Esophagus muscularis mucosa (tissue), 4 donors: ENCODE measurements around the gene PTPRT. TPM values are rescaled to one million over a fixed set of nuclear protein-coding genes. Genes with fewer than 3 reads are reported as not detected.
"Not testable (repeated sequence)": the region's sequence is repeated elsewhere in the genome, so short reads cannot be mapped to it uniquely, and the experiment has no call there.

Source experiments
- DNase-seq: peaks from one replicate; pipeline ENCODE4 v3.0.0-alpha.2; 2017; ENCODE audit errors: extremely low spot score
- H3K27ac ChIP-seq, 4 donors: fragments of 200-600 bp; sonication (generic); replicated peaks in 1 of 4; 1 replicate in 3 of 4; 2 replicates in 1 of 4; pipeline ENCODE4 v1.5.1; 2016 to 2019; ENCODE audit warnings: mild to moderate bottlenecking in 1 of 4
- H3K27me3 ChIP-seq, 4 donors: fragments of 200-600 bp; sonication (generic); one replicate each; pipeline versions ENCODE4 v1.5.1 to v1.6.0; 2016 to 2019
- H3K36me3 ChIP-seq, 4 donors: fragments of 200-600 bp; sonication (generic); one replicate each; pipeline ENCODE4 v1.5.1; 2016 to 2019
- H3K4me1 ChIP-seq, 4 donors: fragments of 200-600 bp; sonication (generic); one replicate each; pipeline ENCODE4 v1.5.1; 2016 to 2019
- H3K4me3 ChIP-seq, 4 donors: fragments of 200-600 bp; sonication (generic); 1 replicate in 2 of 4; 2 replicates in 2 of 4; pipeline ENCODE4 v1.5.1; 2016 to 2019; ENCODE audit warnings: mild to moderate bottlenecking in 4 of 4, moderate library complexity in 1 of 4
- H3K9me3 ChIP-seq, 4 donors: fragments of 200-600 bp; sonication (generic); 1 replicate in 3 of 4; 2 replicates in 1 of 4; pipeline ENCODE4 v1.5.1; 2016 to 2019
- CTCF ChIP-seq, 3 experiments: fragments of 200-600 bp in 2 of 3; fragments of 450-650 bp in 1 of 3; sonication (generic) in 2 of 3; IDR thresholded peaks; one replicate each; pipeline ENCODE4 v1.5.1; 2017 to 2019; ENCODE audit warnings: antibody characterized with exemption in 3 of 3, mild to moderate bottlenecking in 2 of 3, moderate library complexity in 1 of 3
- EP300 ChIP-seq: sonication (generic); formaldehyde crosslinking; IDR thresholded peaks from one replicate; pipeline ENCODE4 v1.6.1; 2017; ENCODE audit warnings: antibody characterized with exemption
- POLR2A ChIP-seq: fragments of 450-650 bp; IDR thresholded peaks from one replicate; pipeline ENCODE4 v1.6.1; 2017; ENCODE audit warnings: antibody characterized with exemption, moderate library complexity, mild to moderate bottlenecking, low read depth
- POLR2AphosphoS5 ChIP-seq, 2 donors: sonication (generic); formaldehyde crosslinking; IDR thresholded peaks; one replicate each; pipeline ENCODE4 v1.6.1; 2017; ENCODE audit warnings: antibody characterized with exemption in 2 of 2
- WGBS: methylation state at CpG from one replicate; pipeline ENCODE4 v1.1.5; 2018; 5-methylcytosine and 5-hydroxymethylcytosine counted together
- intact Hi-C: fragments of 100-400 bp; cut with DNase I; formaldehyde crosslinking; loops from one replicate; pipeline ENCODE4 v1.15.1; 2023
- total RNA-seq, 4 donors: library from RNA; depleted of rRNA; stranded (reverse); fragments of >200 nt; gene quantifications; one replicate each; pipeline versions ENCODE4 v1.1.0 to v1.2.1, GENCODE V29; 2016

Gene PTPRT
- total RNA-seq, 4 donors from 2014 or later = 0.06 to 0.39 TPM; not detected in 2

- H3K9me3 ChIP-seq = no peaks in the 10 kb centered on the region
- no peak for TF ChIP-seq POLR2A
- no peak for TF ChIP-seq CTCF (IDR thresholded peaks at IDR 0.05)
- no peak for TF ChIP-seq POLR2AphosphoS5 (IDR thresholded peaks at IDR 0.05)
- no peak for TF ChIP-seq EP300
- no peak overlapping the region for H3K27ac ChIP-seq
- WGBS = 69% methylated on average over 4 of the region's 4 CpGs
- H3K4me3 ChIP-seq = no peak overlapping the region
- H3K27me3 ChIP-seq = peaks cover 0 to 5% (median 0%) of the 10 kb centered on the region in 4 donors
- intact Hi-C loops = no loop called here
- no peak for DNase-seq
- no peaks in the 10 kb centered on the region for H3K36me3 ChIP-seq
- no peaks in the 10 kb centered on the region for H3K4me1 ChIP-seq
Observed at GRCh38 chr20:42252116-42252515, 937.6 kb downstream of the PTPRT start.

DNA sequence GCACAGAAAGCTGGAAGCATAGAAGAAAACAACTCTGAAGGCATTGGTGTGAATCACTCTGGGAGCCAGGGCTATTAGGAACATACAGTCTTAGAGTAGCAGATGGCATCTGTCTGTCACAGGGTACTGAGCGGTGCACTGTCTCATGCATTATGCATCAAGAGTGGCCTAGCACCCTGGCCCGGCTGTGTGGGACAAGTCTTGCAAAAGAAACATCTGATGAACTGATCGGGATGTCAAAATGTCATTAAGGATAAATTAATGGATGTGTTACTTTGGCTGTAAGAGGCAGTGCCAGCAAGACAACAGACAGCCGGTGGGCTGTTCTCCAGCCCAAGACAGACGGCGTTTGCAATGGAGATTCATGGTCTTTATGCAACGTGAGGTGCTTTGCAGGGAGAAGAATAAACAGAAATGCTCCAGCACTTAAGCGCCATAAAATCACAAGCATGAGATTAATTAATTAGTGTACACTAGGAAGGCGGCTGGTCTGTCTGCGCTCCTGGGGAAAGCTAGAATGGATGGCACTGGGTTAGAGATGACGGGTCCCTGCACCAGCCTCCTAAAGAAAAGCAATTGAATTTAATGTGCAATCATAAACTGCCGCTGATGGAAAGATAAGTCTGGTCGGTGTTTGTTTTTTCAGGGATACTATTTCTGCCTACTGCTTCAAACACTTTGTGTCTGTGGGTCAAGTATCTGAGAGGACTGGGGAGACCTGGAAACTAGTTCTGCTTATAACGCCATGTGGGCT is 970.9 kb downstream of the PTPRT start:
- DNase-seq = no peak
- no peak for TF ChIP-seq POLR2AphosphoS5 (IDR thresholded peaks at IDR 0.05)
- no peak for TF ChIP-seq POLR2A
- TF ChIP-seq EP300 = no peak
- no peak for TF ChIP-seq CTCF (IDR thresholded peaks at IDR 0.05)
- Histone ChIP-seq H3K27ac (no peak overlapping the region), H3K36me3 (no peaks in the 10 kb centered on the region), H3K4me3 (no peak overlapping the region), H3K4me1 (no peaks in the 10 kb centered on the region), H3K9me3 (no peaks in the 10 kb centered on the region), H3K27me3 (peaks cover 0 to 9% (median 0%) of the 10 kb centered on the region in 4 donors)
- intact Hi-C loops = no loop called here
- WGBS = 53% methylated on average over 14 of the region's 14 CpGs

DNA sequence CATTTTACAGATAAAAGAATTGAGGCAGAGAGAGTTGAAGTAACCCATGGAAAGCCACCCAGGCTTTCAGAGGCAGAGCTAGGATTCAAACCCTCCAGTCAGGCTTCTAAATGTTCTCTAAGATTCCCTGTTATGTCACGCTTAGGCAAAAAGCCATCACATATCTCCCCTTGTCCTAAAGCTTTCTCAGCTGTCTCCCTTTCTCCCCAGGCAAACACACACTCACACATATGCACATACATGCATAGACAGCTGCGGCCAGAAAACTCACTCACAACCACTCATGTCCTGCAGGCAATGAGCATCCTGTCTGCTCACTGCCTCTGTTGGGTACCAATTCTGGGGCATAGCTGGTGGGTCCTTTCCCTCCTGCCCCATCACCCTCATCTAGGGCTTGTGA is 975.6 kb downstream of the PTPRT start:
- no peak overlapping the region for H3K4me3 ChIP-seq
- H3K27me3 ChIP-seq = peaks cover 0 to 8% (median 0%) of the 10 kb centered on the region in 4 donors
- H3K36me3 ChIP-seq = no peaks in the 10 kb centered on the region
- intact Hi-C loops = no loop called here
- no peak overlapping the region for H3K27ac ChIP-seq
- no peaks in the 10 kb centered on the region for H3K9me3 ChIP-seq
- H3K4me1 ChIP-seq = no peaks in the 10 kb centered on the region
- 71% methylated on average over 2 of the region's 2 CpGs for WGBS
- TF ChIP-seq EP300 (no peak), POLR2AphosphoS5 (IDR thresholded peaks at IDR 0.05) (no peak), POLR2A (no peak), CTCF (IDR thresholded peaks at IDR 0.05) (no peak)
- DNase-seq = no peak

DNA sequence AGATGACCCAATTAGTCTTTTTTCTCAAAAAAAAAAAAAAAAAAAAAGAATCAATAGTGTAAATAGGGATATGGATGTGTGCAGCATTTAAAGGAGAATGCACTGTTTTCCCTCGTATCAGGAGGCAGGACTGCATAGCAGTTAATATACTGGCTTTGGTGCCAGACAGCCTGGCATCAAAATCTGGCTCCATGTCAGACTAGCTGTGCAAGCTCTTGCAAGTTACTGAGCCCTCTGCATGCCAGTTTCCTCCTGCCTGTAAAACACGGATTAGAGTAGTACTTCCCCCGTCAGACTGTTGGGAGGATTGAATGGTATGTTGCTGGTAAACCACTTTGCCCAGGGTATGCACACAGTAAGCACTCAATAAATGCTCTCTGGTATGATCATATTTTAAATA is 977.3 kb downstream of the PTPRT start:
- Histone ChIP-seq H3K27ac (no peak overlapping the region), H3K4me3 (no peak overlapping the region), H3K27me3 (no peaks in the 10 kb centered on the region), H3K36me3 (no peaks in the 10 kb centered on the region), H3K9me3 (no peaks in the 10 kb centered on the region), H3K4me1 (no peaks in the 10 kb centered on the region)
- DNase-seq = no peak
- TF ChIP-seq CTCF (IDR thresholded peaks at IDR 0.05) (no peak), EP300 (no peak)
- 75% methylated on average over 3 of the region's 3 CpGs for WGBS
- intact Hi-C loops = no loop called here

DNA sequence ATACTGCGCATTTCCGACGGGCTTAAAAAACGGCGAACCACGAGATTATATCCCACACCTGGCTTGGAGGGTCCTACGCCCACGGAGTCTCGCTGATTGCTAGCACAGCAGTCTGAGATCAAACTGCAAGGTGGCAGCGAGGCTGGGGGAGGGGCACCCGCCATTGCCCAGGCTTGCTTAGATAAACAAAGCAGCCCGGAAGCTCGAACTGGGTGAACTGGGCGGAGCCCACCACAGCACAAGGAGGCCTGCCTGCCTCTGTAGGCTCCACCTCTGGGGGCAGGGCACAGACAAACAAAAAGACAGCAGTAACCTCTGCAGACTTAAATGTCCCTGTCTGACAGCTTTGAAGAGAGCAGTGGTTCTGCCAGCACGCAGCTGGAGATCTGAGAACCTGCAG is 983.1 kb downstream of the PTPRT start:
- H3K36me3 ChIP-seq, H3K9me3 ChIP-seq, DNase-seq, H3K4me1 ChIP-seq, H3K4me3 ChIP-seq, H3K27ac ChIP-seq, intact Hi-C loops: not testable (repeated sequence)
- H3K27me3 ChIP-seq = peaks cover 0 to 12% (median 0%) of the 10 kb centered on the region in 4 donors
- 74% methylated on average over 14 of the region's 15 CpGs for WGBS
